ENCODE data around the gene GBX2. TPM values are rescaled to one million over a fixed set of nuclear protein-coding genes. Genes with fewer than 3 reads are reported as not detected.

Gene GBX2
- total RNA-seq, 1 donor from 2014 or later = 5.3 TPM

DNA sequence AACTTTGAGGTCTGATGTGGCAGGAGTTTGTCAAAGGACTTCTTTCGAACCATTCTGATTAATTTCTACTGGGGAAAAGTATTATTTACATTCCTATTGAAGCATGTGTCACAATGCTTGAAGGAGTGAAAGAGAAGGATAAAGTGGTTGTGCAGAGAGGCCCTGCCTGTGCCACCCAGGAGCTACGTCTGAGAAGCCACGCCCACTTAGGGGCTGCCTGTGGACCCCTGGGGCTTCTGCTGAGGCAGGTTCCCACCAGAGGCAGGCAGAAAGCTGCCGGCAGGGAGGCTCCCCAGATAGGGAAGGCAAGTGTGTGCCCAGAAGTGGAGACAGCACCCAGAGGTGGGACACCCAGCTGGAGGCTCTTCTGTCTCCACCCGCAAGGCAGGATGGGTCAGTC is 47.4 kb downstream of the GBX2 start:
- DNase-seq (ENCODE audit: extremely low read depth, low read depth, low spot score) = no peak

DNA sequence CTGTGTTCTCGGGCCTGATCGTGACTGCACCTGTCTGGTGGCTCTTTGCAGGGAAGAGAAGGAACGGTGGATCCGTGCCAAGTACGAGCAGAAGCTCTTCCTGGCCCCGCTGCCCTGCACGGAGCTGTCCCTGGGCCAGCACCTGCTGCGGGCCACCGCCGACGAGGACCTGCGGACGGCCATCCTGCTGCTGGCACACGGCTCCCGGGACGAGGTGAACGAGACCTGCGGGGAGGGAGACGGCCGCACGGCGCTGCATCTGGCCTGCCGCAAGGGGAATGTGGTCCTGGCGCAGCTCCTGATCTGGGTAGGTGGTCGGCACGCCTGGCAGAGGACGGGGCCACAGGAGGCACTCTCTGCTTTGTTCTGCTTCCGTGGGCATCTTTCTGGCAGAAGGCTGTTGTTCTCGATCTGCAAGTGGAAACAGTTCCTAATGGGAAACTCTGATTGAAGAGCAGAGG is 48.0 kb downstream of the GBX2 start:
- DNase-seq (ENCODE audit: extremely low read depth, low read depth, low spot score) = no peak

DNA sequence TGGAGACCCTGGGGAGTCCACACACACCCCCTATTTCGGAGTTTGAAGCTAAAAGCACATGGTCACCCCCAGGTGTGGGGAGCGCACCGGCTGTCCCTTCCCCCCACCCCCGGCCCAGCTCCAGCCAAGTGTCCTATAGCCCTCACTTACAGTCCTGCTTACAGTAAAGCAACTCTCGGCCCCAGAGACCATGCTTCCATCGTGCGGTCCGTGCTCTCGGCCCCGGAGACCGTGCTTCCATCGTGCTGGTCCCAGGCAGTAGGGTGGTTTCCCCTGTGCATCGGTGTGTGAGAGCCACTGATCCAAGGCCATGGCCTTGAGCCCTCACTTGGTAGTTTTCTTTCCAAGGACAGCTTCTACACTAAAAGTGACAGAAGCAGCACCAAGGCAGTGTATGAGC is 48.7 kb downstream of the GBX2 start:
- DNase-seq (ENCODE audit: extremely low read depth, low read depth, low spot score) = no peak

DNA sequence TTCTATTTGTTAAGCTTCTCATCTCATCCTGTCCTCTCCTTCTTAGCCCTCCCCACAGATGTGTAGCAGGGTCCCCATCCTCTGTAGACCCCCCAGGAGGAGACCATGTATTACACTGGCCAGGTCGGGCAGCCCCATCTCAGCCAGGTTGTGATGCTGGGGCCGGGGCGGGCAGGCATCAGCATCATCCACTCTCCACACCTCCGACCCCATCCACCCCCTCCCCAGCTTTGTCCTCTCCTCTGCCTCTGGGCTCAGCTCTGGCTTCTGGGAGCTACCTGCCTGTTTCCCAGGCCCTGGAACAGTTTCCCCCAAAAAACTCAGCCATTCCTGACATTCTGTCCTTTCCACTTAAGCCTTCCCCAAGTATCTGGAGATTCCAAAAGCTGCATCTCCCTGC is 49.2 kb downstream of the GBX2 start:
- no peak for DNase-seq (ENCODE audit: extremely low read depth, low read depth, low spot score)

DNA sequence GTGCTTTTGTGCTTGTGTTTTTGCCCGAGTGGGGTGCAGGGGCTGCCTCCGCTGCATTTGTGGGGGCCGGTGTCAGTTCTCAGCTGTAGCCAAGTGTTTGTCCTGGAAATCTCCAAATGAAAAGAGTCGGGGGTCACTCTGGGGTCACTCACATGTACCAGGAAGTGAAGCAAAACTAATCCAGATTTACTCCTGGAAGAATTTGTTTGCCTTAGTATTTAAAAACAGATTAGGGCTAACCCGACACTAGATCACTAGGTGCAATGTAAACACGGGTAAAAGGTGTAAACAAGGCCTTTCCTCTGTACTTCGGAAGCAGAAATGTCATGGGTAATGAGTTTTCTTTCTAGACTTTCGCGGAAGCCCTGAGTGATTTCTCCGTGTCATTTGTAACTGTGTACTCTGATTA is 50.3 kb downstream of the GBX2 start:
- no peak for DNase-seq (ENCODE audit: extremely low read depth, low read depth, low spot score)

DNA sequence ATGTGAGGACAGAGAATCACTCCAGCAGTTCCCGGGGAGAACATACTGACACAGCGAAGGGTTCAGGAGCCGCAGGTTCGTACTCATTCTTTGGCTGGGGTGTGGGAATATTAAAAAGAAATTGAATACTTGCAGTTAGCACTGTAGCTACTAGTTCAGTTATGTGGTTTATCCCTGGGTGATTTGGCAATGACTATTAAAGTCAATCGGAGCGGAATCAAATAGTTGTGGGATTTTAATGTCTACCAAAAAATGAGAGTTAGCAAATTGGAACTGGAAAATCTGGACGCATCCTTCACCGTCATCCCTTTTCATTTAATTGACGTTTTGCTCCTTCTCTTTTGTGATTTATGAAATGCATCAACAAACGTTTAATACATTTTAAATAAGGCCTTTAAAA is 50.8 kb downstream of the GBX2 start:
- DNase-seq (ENCODE audit: extremely low read depth, low read depth, low spot score) = no peak

Other genes with a start within 250 kb of the GBX2 start
- not detected in 2 replicates for gene ASB18, start 96.0 kb upstream of the GBX2 start, total RNA-seq